SU-DHL-6 (cell line): ENCODE data around the gene IL1RL2.

Experiments used
- H2AFZ ChIP-seq: fragments of 200-600 bp; sonication (generic); 2 replicates; pipeline ENCODE4 v1.6.1; 2014; ENCODE audit warnings: low read depth, mild to moderate bottlenecking, moderate library complexity, mixed read lengths, antibody characterized with exemption, low read length; ENCODE audit not compliant: severe bottlenecking
- H3F3A ChIP-seq: fragments of 200-600 bp; shearing (Covaris generic); 2 replicates; pipeline ENCODE4 v1.6.0; 2016; ENCODE audit warnings: antibody characterized with exemption, mild to moderate bottlenecking; ENCODE audit not compliant: insufficient read depth
- H3K27ac ChIP-seq: fragments of 200-600 bp; sonication (generic); 2 replicates; pipeline ENCODE4 v1.5.1; 2016; ENCODE audit warnings: low read depth, mild to moderate bottlenecking, low read length, moderate library complexity, mixed read lengths
- H3K27me3 ChIP-seq: fragments of 200-600 bp; sonication (generic), shearing (Covaris generic); 2 replicates; pipeline ENCODE4 v1.6.0; 2014; ENCODE audit warnings: mild to moderate bottlenecking, low read length
- H3K36me3 ChIP-seq: fragments of 200-600 bp; sonication (generic); 2 replicates; pipeline ENCODE4 v1.6.1; 2014; ENCODE audit warnings: mild to moderate bottlenecking, low read length, mixed read lengths
- H3K4me2 ChIP-seq: fragments of 300-600, 200-600 bp; shearing (Covaris generic), sonication (generic); 2 replicates; pipeline ENCODE4 v1.6.0; 2014; ENCODE audit warnings: low read length, low read depth, mild to moderate bottlenecking; ENCODE audit not compliant: poor library complexity, severe bottlenecking
- H3K4me3 ChIP-seq: fragments of 200-600 bp; sonication (generic); 2 replicates; pipeline ENCODE4 v1.5.1; 2014; ENCODE audit warnings: antibody characterized with exemption, low read length, mild to moderate bottlenecking, mixed read lengths; ENCODE audit not compliant: insufficient read depth, poor library complexity, severe bottlenecking
- H3K79me2 ChIP-seq: fragments of 200-600 bp; sonication (generic); 2 replicates; pipeline ENCODE4 v1.6.1; 2014; ENCODE audit warnings: mild to moderate bottlenecking, low read length, moderate library complexity; ENCODE audit not compliant: insufficient read depth
- H3K9ac ChIP-seq: fragments of 200-600 bp; sonication (generic); 2 replicates; pipeline ENCODE4 v1.7.0; 2014; ENCODE audit warnings: mild to moderate bottlenecking, low read length
- H3K9me2 ChIP-seq: fragments of 200-600 bp; sonication (generic); replicated peaks from 2 replicates; pipeline ENCODE4 v1.6.1; 2014; ENCODE audit warnings: low read length; ENCODE audit not compliant: insufficient read depth
- H3K9me3 ChIP-seq: fragments of 200-600 bp; sonication (generic); 2 replicates; pipeline ENCODE4 v1.6.1; 2014; ENCODE audit warnings: low read length, mixed read lengths; ENCODE audit not compliant: insufficient read depth
- H4K20me1 ChIP-seq: fragments of 200-600 bp; sonication (generic); 2 replicates; pipeline ENCODE4 v1.6.1; 2014; ENCODE audit warnings: low read depth, mild to moderate bottlenecking, antibody characterized with exemption, low read length, moderate library complexity, mixed read lengths
- CTCF ChIP-seq: fragments of 200-600 bp; sonication (generic); IDR thresholded peaks from one replicate; pipeline ENCODE4 v1.5.1; 2017; ENCODE audit warnings: antibody characterized with exemption, mild to moderate bottlenecking, low read length, moderate library complexity; ENCODE audit not compliant: insufficient read depth, poor library complexity, severe bottlenecking
- EZH2phosphoT487 ChIP-seq: fragments of 200-600 bp; sonication (generic), shearing (Covaris generic); conservative IDR thresholded peaks from 2 replicates; pipeline ENCODE4 v1.6.1; 2018; ENCODE audit warnings: mild to moderate bottlenecking, antibody characterized with exemption, low read length, moderate library complexity, mixed read lengths

IL1RL2 gene

DNA sequence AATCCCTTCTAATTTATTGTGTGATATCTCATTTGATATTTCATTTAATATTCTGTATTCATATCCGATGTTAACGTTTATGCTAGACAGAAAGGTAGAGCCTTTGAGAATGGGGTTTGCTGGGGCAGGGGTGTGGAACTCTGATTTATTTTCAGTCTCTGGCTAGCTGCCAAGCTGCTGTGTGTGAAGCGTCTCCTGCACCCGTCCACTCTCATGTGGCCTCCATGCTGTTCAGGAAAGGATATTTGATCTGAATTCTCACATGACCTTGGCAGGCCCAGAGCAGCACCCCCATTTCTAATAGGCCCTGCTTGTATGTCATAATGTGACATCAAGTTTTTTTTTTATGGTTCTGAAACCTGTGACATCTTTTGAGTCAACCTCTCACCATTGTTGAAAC lies 42.7 kb upstream of the IL1RL2 start:
- Histone ChIP-seq H3K27ac (no peak overlapping the region), H3K36me3 (no peaks in the 10 kb centered on the region), H2AFZ (no peak overlapping the region), H3K4me2 (no peak overlapping the region), H3K9me2 (no peaks in the 10 kb centered on the region), H4K20me1 (no peaks in the 10 kb centered on the region), H3F3A (no peaks in the 10 kb centered on the region), H3K9me3 (peaks cover 7% of the 10 kb centered on the region; the same call in 1 of the 2 replicates), H3K27me3 (no peaks in the 10 kb centered on the region), H3K4me3 (no peak overlapping the region), H3K79me2 (no peaks in the 10 kb centered on the region), H3K9ac (no peak overlapping the region)
- TF ChIP-seq EZH2phosphoT487 (no peak), CTCF (no peak)

GRCh38 chr2:102145107-102145506 lies 41.7 kb upstream of the IL1RL2 start:
- peaks cover 7% of the 10 kb centered on the region; the same call in 1 of the 2 replicates for H3K9me3 ChIP-seq
- TF ChIP-seq EZH2phosphoT487 (no peak), CTCF (no peak)

DNA sequence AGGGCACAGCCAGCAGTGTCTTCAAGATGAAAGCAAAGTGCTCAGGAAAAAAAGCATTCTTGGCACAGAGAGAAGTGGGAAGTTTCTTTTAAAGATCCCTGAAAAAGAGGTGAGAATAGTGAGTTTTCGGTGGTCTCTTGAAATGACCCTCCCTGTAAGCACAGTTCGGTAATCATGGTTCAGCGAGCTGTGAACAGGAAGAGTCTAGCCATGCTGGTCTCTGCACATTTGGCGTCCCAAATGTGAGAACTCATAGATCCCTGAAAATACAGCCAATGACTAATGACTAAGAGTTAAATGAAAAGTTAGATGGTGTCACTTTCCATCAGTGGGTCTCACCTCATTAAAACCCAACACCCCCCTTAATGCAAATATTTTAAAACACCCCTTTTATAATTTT lies 40.9 kb upstream of the IL1RL2 start:
- Histone ChIP-seq H3K4me2 (no peak overlapping the region), H2AFZ (no peak overlapping the region), H3K36me3 (no peaks in the 10 kb centered on the region), H4K20me1 (no peaks in the 10 kb centered on the region), H3K9me2 (no peaks in the 10 kb centered on the region), H3K9ac (no peak overlapping the region), H3K4me3 (no peak overlapping the region), H3K27me3 (no peaks in the 10 kb centered on the region), H3K79me2 (no peaks in the 10 kb centered on the region), H3K27ac (no peak overlapping the region), H3F3A (no peaks in the 10 kb centered on the region), H3K9me3 (peaks cover 7% of the 10 kb centered on the region; the same call in 1 of the 2 replicates)
- TF ChIP-seq CTCF: no peak
- TF ChIP-seq EZH2phosphoT487: no peak

More at GRCh38 chr2:102145107-102145506, 41.7 kb upstream of the IL1RL2 start:
- Histone ChIP-seq H2AFZ (no peak overlapping the region), H3K36me3 (no peaks in the 10 kb centered on the region), H4K20me1 (no peaks in the 10 kb centered on the region), H3K27me3 (no peaks in the 10 kb centered on the region), H3K4me3 (no peak overlapping the region), H3K79me2 (no peaks in the 10 kb centered on the region), H3F3A (no peaks in the 10 kb centered on the region), H3K27ac (no peak overlapping the region), H3K9me2 (no peaks in the 10 kb centered on the region), H3K4me2 (no peak overlapping the region), H3K9ac (no peak overlapping the region)
